Left ventricle myocardium inferior (tissue), 1 donor: Measurements from ENCODE around the gene LRP4. TPM values are rescaled to one million over a fixed set of nuclear protein-coding genes. Genes with fewer than 3 reads are reported as not detected.
A peak's percentile ranks its signal among the peaks of the same experiment; 100 is the strongest.

Source experiments
- DNase-seq: peaks from one replicate; pipeline ENCODE4 v3.0.0-alpha.2; 2020
- H3K27ac ChIP-seq: fragments of 200-600 bp; replicated peaks from 2 replicates; pipeline ENCODE4 v1.8.0; 2021
- H3K27me3 ChIP-seq: fragments of 200-600 bp; 2 replicates; pipeline ENCODE4 v1.8.0; 2021; ENCODE audit warnings: low read depth
- H3K36me3 ChIP-seq: fragments of 200-600 bp; 2 replicates; pipeline ENCODE4 v1.8.0; 2021
- H3K4me1 ChIP-seq: fragments of 200-600 bp; 2 replicates; pipeline ENCODE4 v1.8.0; 2021
- H3K4me3 ChIP-seq: fragments of 200-600 bp; 2 replicates; pipeline ENCODE4 v1.8.0; 2021; ENCODE audit warnings: mild to moderate bottlenecking, moderate library complexity
- H3K9me3 ChIP-seq: fragments of 200-600 bp; replicated peaks from 2 replicates; pipeline ENCODE4 v1.8.0; 2021
- CTCF ChIP-seq: fragments of 200-600 bp; IDR thresholded peaks from 2 replicates; pipeline ENCODE4 v1.8.0; 2021; ENCODE audit warnings: antibody characterized with exemption, mild to moderate bottlenecking, borderline replicate concordance
- intact Hi-C: fragments of 100-400 bp; cut with micrococcal nuclease; formaldehyde crosslinking; loops from one replicate; pipeline ENCODE4 v1.11.0; 2022
- total RNA-seq: library from RNA; stranded (reverse); fragmentation: NEBNext Ultra II Directional; extraction: Animal tissue kit (Norgen Biotek cat#: 25700); gene quantifications from one replicate; pipeline ENCODE4 v1.2.1, GENCODE V29; 2021
- donor health status: DM: no; HTN: yes; CAD: no; lungs with severe emphysema.

LRP4 gene
- total RNA-seq, 1 donor from 2014 or later: 22.0 TPM

- H3K36me3 ChIP-seq: peaks cover 40% of the 10 kb centered on the region
- DNase-seq: no peak
- H3K27me3 ChIP-seq: no peaks in the 10 kb centered on the region
- H3K27ac ChIP-seq: no peak overlapping the region
- intact Hi-C loops: no loop called here
- peaks cover 3% of the 10 kb centered on the region for H3K4me1 ChIP-seq
- TF ChIP-seq CTCF: no peak
- H3K4me3 ChIP-seq: no peak overlapping the region
- H3K9me3 ChIP-seq: no peaks in the 10 kb centered on the region
These were observed 27.7 kb downstream of the LRP4 start for GRCh38 chr11:46890665-46891064.

- H3K4me1 ChIP-seq: no peaks in the 10 kb centered on the region
- no peak overlapping the region for H3K4me3 ChIP-seq
- peaks cover 39% of the 10 kb centered on the region for H3K36me3 ChIP-seq
- H3K27me3 ChIP-seq: no peaks in the 10 kb centered on the region
- H3K9me3 ChIP-seq: no peaks in the 10 kb centered on the region
- peak; percentile 19 for DNase-seq
- intact Hi-C loops: loop anchor here (2.0 kb wide), 1 partner anchor 263 kb away; no protein-coding TSS in a partner anchor
- H3K27ac ChIP-seq: no peak overlapping the region
- TF ChIP-seq CTCF: peak; percentile 91
These were observed 28.5 kb downstream of the LRP4 start for GRCh38 chr11:46889689-46890475.

- DNase-seq: no peak
- H3K27me3 ChIP-seq: no peaks in the 10 kb centered on the region
- no peak overlapping the region for H3K4me3 ChIP-seq
- no peak overlapping the region for H3K27ac ChIP-seq
- H3K36me3 ChIP-seq: peaks cover 33% of the 10 kb centered on the region
- TF ChIP-seq CTCF: no peak
- H3K9me3 ChIP-seq: no peaks in the 10 kb centered on the region
- H3K4me1 ChIP-seq: no peaks in the 10 kb centered on the region
- intact Hi-C loops: loop anchor here (2.0 kb wide), 1 partner anchor 264 kb away; no protein-coding TSS in a partner anchor
These were observed 29.1 kb downstream of the LRP4 start for GRCh38 chr11:46889251-46889650.

GRCh38 chr11:46888636-46889035 lies 29.7 kb downstream of the LRP4 start:
- Histone ChIP-seq H3K4me1 (no peaks in the 10 kb centered on the region), H3K4me3 (no peak overlapping the region), H3K9me3 (no peaks in the 10 kb centered on the region), H3K27me3 (no peaks in the 10 kb centered on the region), H3K36me3 (peaks cover 38% of the 10 kb centered on the region), H3K27ac (no peak overlapping the region)
- intact Hi-C loops: loop anchor here (2.0 kb wide), 1 partner anchor 264 kb away; no protein-coding TSS in a partner anchor
- no peak for TF ChIP-seq CTCF
- no peak for DNase-seq

GRCh38 chr11:46886211-46886610 lies 32.1 kb downstream of the LRP4 start:
- intact Hi-C loops: no loop called here
- Histone ChIP-seq H3K9me3 (no peaks in the 10 kb centered on the region), H3K4me3 (no peak overlapping the region), H3K27ac (no peak overlapping the region), H3K4me1 (no peaks in the 10 kb centered on the region), H3K36me3 (peaks cover 47% of the 10 kb centered on the region), H3K27me3 (no peaks in the 10 kb centered on the region)
- DNase-seq: no peak
- no peak for TF ChIP-seq CTCF
